ENCODE data around the gene HCRTR1. TPM values are rescaled to one million over a fixed set of nuclear protein-coding genes. Genes with fewer than 3 reads are reported as not detected.
A peak's percentile ranks its signal among the peaks of the same experiment; 100 is the strongest.

HCRTR1 gene
- total and polyA plus RNA-seq, 2 donors = 0.09 to 0.21 TPM

- DNase-seq (ENCODE audit: extremely low spot score) = no peak
- Histone ChIP-seq H3K27ac (ENCODE audit: low read depth) (no peak overlapping the region), H3K4me3 (ENCODE audit: low read depth, low read length) (no peak overlapping the region), H3K4me1 (ENCODE audit: insufficient read depth) (no peaks in the 10 kb centered on the region), H3K36me3 (ENCODE audit: insufficient read depth) (no peaks in the 10 kb centered on the region)
- 93% methylated on average over 7 of the region's 7 CpGs for WGBS
Observed at GRCh38 chr1:31598980-31599379, 18.5 kb upstream of the HCRTR1 start.

- no peak for DNase-seq (ENCODE audit: extremely low spot score)
- WGBS = 76% methylated on average over 2 of the region's 2 CpGs
- Histone ChIP-seq H3K4me3 (ENCODE audit: low read depth, low read length) (no peak overlapping the region), H3K36me3 (ENCODE audit: insufficient read depth) (no peaks in the 10 kb centered on the region), H3K27ac (ENCODE audit: low read depth) (no peak overlapping the region), H3K4me1 (ENCODE audit: insufficient read depth) (no peaks in the 10 kb centered on the region)
Observed at GRCh38 chr1:31600641-31601040, 16.8 kb upstream of the HCRTR1 start.

GRCh38 chr1:31602081-31602480, 15.4 kb upstream of the HCRTR1 start:
- Histone ChIP-seq H3K4me3 (ENCODE audit: low read depth, low read length) (no peak overlapping the region), H3K27ac (ENCODE audit: low read depth) (no peak overlapping the region), H3K36me3 (ENCODE audit: insufficient read depth) (no peaks in the 10 kb centered on the region), H3K4me1 (ENCODE audit: insufficient read depth) (no peaks in the 10 kb centered on the region)
- DNase-seq (ENCODE audit: extremely low spot score) = no peak
- 92% methylated on average over 2 of the region's 2 CpGs for WGBS

- Histone ChIP-seq H3K36me3 (ENCODE audit: insufficient read depth) (no peaks in the 10 kb centered on the region), H3K27ac (ENCODE audit: low read depth) (no peak overlapping the region), H3K4me3 (ENCODE audit: low read depth, low read length) (no peak overlapping the region), H3K4me1 (ENCODE audit: insufficient read depth) (no peaks in the 10 kb centered on the region)
- no peak for DNase-seq (ENCODE audit: extremely low spot score)
- WGBS = 91% methylated on average over 4 of the region's 4 CpGs
Observed at GRCh38 chr1:31605908-31606427, 11.5 kb upstream of the HCRTR1 start.

GRCh38 chr1:31607360-31607759, 10.1 kb upstream of the HCRTR1 start:
- no peak for DNase-seq (ENCODE audit: extremely low spot score)
- Histone ChIP-seq H3K4me1 (ENCODE audit: insufficient read depth) (no peaks in the 10 kb centered on the region), H3K36me3 (ENCODE audit: insufficient read depth) (no peaks in the 10 kb centered on the region), H3K4me3 (ENCODE audit: low read depth, low read length) (no peak overlapping the region), H3K27ac (ENCODE audit: low read depth) (no peak overlapping the region)
- 89% methylated on average over 5 of the region's 5 CpGs for WGBS

- Histone ChIP-seq H3K36me3 (ENCODE audit: insufficient read depth) (no peaks in the 10 kb centered on the region), H3K27ac (ENCODE audit: low read depth) (no peak overlapping the region), H3K4me3 (ENCODE audit: low read depth, low read length) (no peak overlapping the region), H3K4me1 (ENCODE audit: insufficient read depth) (no peaks in the 10 kb centered on the region)
- DNase-seq (ENCODE audit: extremely low spot score) = no peak
- WGBS = 12% methylated on average over 1 of the region's 1 CpG
Observed at GRCh38 chr1:31609514-31610118, 7.9 kb upstream of the HCRTR1 start.

GRCh38 chr1:31614414-31615005, 3.0 kb upstream of the HCRTR1 start:
- no peak for DNase-seq (ENCODE audit: extremely low spot score)
- H3K27ac ChIP-seq (ENCODE audit: low read depth) = no peak overlapping the region
- WGBS = 80% methylated on average over 8 of the region's 8 CpGs
- H3K4me1 ChIP-seq (ENCODE audit: insufficient read depth) = no peaks in the 10 kb centered on the region
- no peaks in the 10 kb centered on the region for H3K36me3 ChIP-seq (ENCODE audit: insufficient read depth)
- H3K4me3 ChIP-seq (ENCODE audit: low read depth, low read length) = no peak overlapping the region

GRCh38 chr1:31615414-31615813, 2.1 kb upstream of the HCRTR1 start:
- 89% methylated on average over 6 of the region's 6 CpGs for WGBS
- H3K4me3 ChIP-seq (ENCODE audit: low read depth, low read length) = no peak overlapping the region
- no peak for DNase-seq (ENCODE audit: extremely low spot score)
- H3K4me1 ChIP-seq (ENCODE audit: insufficient read depth) = no peaks in the 10 kb centered on the region
- H3K36me3 ChIP-seq (ENCODE audit: insufficient read depth) = no peaks in the 10 kb centered on the region
- H3K27ac ChIP-seq (ENCODE audit: low read depth) = no peak overlapping the region

- no peak for DNase-seq (ENCODE audit: extremely low spot score)
- no peak overlapping the region for H3K27ac ChIP-seq (ENCODE audit: low read depth)
- no peak overlapping the region for H3K4me3 ChIP-seq (ENCODE audit: low read depth, low read length)
- no peaks in the 10 kb centered on the region for H3K4me1 ChIP-seq (ENCODE audit: insufficient read depth)
- no peaks in the 10 kb centered on the region for H3K36me3 ChIP-seq (ENCODE audit: insufficient read depth)
- 87% methylated on average over 2 of the region's 2 CpGs for WGBS
Observed at GRCh38 chr1:31615939-31616338, 1.6 kb upstream of the HCRTR1 start.

- H3K4me3 ChIP-seq (ENCODE audit: low read depth, low read length) = peak overlapping the region; percentile 35
- H3K36me3 ChIP-seq (ENCODE audit: insufficient read depth) = no peaks in the 10 kb centered on the region
- 11% methylated on average over 56 of the region's 56 CpGs for WGBS
- no peak overlapping the region for H3K27ac ChIP-seq (ENCODE audit: low read depth)
- DNase-seq (ENCODE audit: extremely low spot score) = no peak
- H3K4me1 ChIP-seq (ENCODE audit: insufficient read depth) = no peaks in the 10 kb centered on the region
Observed at GRCh38 chr1:31617916-31618746, 642 bp downstream of the HCRTR1 start.

GRCh38 chr1:31618916-31619846, 1.7 kb downstream of the HCRTR1 start:
- WGBS = 81% methylated on average over 23 of the region's 23 CpGs
- Histone ChIP-seq H3K4me1 (ENCODE audit: insufficient read depth) (no peaks in the 10 kb centered on the region), H3K27ac (ENCODE audit: low read depth) (no peak overlapping the region), H3K36me3 (ENCODE audit: insufficient read depth) (no peaks in the 10 kb centered on the region), H3K4me3 (ENCODE audit: low read depth, low read length) (no peak overlapping the region)
- DNase-seq (ENCODE audit: extremely low spot score) = no peak

GRCh38 chr1:31620631-31621497, 3.4 kb downstream of the HCRTR1 start:
- no peak for DNase-seq (ENCODE audit: extremely low spot score)
- 94% methylated on average over 20 of the region's 20 CpGs for WGBS
- Histone ChIP-seq H3K4me1 (ENCODE audit: insufficient read depth) (no peaks in the 10 kb centered on the region), H3K36me3 (ENCODE audit: insufficient read depth) (no peaks in the 10 kb centered on the region), H3K4me3 (ENCODE audit: low read depth, low read length) (no peak overlapping the region), H3K27ac (ENCODE audit: low read depth) (no peak overlapping the region)
